Measurements from ENCODE around the gene PPP4R4.

DNA sequence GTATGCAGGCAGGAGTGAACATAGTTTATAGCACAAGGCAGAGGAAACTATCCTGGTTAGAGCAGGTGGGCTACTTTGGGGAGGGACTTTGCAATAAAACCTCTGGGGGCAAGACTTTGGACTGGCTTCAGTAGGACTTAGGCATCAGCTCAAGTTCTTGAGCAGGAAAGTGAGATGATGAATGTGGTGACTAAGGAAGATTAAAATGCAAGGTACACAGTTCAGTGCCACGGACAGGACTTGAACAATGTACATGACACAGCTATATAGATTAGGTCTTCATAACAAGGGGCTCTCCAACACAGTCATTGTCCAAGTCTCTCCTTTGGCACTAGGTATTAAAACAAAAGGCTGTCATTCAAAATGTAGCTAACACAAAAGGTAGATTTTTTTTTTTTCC lies 21.4 kb upstream of the PPP4R4 start:
- TF ChIP-seq, protein P1, sequence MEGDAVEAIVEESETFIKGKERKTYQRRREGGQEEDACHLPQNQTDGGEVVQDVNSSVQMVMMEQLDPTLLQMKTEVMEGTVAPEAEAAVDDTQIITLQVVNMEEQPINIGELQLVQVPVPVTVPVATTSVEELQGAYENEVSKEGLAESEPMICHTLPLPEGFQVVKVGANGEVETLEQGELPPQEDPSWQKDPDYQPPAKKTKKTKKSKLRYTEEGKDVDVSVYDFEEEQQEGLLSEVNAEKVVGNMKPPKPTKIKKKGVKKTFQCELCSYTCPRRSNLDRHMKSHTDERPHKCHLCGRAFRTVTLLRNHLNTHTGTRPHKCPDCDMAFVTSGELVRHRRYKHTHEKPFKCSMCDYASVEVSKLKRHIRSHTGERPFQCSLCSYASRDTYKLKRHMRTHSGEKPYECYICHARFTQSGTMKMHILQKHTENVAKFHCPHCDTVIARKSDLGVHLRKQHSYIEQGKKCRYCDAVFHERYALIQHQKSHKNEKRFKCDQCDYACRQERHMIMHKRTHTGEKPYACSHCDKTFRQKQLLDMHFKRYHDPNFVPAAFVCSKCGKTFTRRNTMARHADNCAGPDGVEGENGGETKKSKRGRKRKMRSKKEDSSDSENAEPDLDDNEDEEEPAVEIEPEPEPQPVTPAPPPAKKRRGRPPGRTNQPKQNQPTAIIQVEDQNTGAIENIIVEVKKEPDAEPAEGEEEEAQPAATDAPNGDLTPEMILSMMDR (IDR thresholded peaks at IDR 0.05): no peak
- no peak for TF ChIP-seq POLR2A (IDR thresholded peaks at IDR 0.05)

Measured in lower leg skin (tissue), 3 donors.